ENCODE data around the gene POLDIP3.

Gene POLDIP3

DNA sequence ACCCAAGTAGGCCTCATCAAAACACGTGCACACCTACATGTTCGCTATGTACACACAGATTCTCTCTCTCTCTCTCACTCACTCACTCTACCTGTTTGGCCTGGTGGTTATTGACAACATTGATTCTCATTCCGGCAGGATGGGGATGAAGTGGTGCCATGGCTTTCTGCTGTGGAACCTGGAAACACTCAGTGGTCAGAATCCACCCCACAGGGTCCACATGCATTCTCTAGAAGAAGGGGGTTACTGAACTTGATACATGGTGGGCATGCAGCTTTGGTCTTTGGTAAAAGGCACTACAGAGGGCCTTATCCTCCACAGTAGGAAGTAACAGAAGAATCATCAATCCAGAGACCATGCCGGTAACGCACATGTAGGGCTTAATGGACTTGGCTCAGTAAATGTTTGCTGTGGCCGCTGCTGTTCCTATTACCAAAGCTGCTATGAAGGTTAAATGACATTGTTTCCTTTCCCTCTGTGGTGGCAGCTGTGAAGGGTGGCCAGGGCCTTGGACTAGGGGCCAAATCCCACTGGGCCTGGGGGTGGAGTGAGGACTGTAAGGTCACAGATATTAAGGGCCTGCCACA, 12.7 kb downstream of the POLDIP3 start:
- Histone ChIP-seq H3K79me2 (ENCODE audit: low read length) (peaks cover 74% of the 10 kb centered on the region), H3K9me2 (replicated peaks; ENCODE audit: insufficient read depth, low read length) (no peaks in the 10 kb centered on the region), H3K27me3 (replicated peaks; ENCODE audit: insufficient read depth, low read length) (no peaks in the 10 kb centered on the region), H3K9ac (ENCODE audit: low read length) (no peak overlapping the region), H2AFZ (ENCODE audit: low read length) (no peak overlapping the region), H3K36me3 (replicated peaks; ENCODE audit: insufficient read depth, low read length) (peaks cover 6% of the 10 kb centered on the region; the same call in 1 of the 2 replicates), H3K27ac (ENCODE audit: low read length) (no peak overlapping the region), H3F3A (ENCODE audit: insufficient read depth, low read length) (no peaks in the 10 kb centered on the region), H3K4me2 (ENCODE audit: low read depth, low read length) (no peak overlapping the region), H3K9me3 (replicated peaks; ENCODE audit: insufficient read depth, low read length) (no peaks in the 10 kb centered on the region), H3K4me1 (ENCODE audit: low read length) (no peaks in the 10 kb centered on the region), H3K4me3 (ENCODE audit: low read length) (no peak overlapping the region), H4K20me1 (ENCODE audit: insufficient read depth, low read length) (peaks cover 12% of the 10 kb centered on the region)
- no peak for DNase-seq
- no peak for TF ChIP-seq EZH2phosphoT487 (IDR thresholded peaks at IDR 0.05; ENCODE audit: low read length)
- TF ChIP-seq EZH2 (optimal IDR thresholded peaks at IDR 0.05; ENCODE audit: low read depth, low read length), result no peak
- no peak for TF ChIP-seq CTCF (IDR thresholded peaks at IDR 0.05; ENCODE audit: low read length)

- H3K9me3 ChIP-seq (replicated peaks; ENCODE audit: insufficient read depth, low read length), result no peaks in the 10 kb centered on the region
- peaks cover 23% of the 10 kb centered on the region for H3K36me3 ChIP-seq (replicated peaks; ENCODE audit: insufficient read depth, low read length)
- no peaks in the 10 kb centered on the region for H3K27me3 ChIP-seq (replicated peaks; ENCODE audit: insufficient read depth, low read length)
- H3K9me2 ChIP-seq (replicated peaks; ENCODE audit: insufficient read depth, low read length), result no peaks in the 10 kb centered on the region
- H3K4me2 ChIP-seq (ENCODE audit: low read depth, low read length), result no peak overlapping the region
- no peak overlapping the region for H2AFZ ChIP-seq (ENCODE audit: low read length)
- DNase-seq, result no peak
- peaks cover 31% of the 10 kb centered on the region for H3K79me2 ChIP-seq (ENCODE audit: low read length)
- no peaks in the 10 kb centered on the region; the same call in 1 of the 2 replicates for H4K20me1 ChIP-seq (ENCODE audit: insufficient read depth, low read length)
- H3K27ac ChIP-seq (ENCODE audit: low read length), result no peak overlapping the region
- H3K9ac ChIP-seq (ENCODE audit: low read length), result no peak overlapping the region
- H3F3A ChIP-seq (ENCODE audit: insufficient read depth, low read length), result no peaks in the 10 kb centered on the region
- H3K4me1 ChIP-seq (ENCODE audit: low read length), result no peaks in the 10 kb centered on the region
- TF ChIP-seq EZH2phosphoT487 (IDR thresholded peaks at IDR 0.05; ENCODE audit: low read length) (no peak), CTCF (IDR thresholded peaks at IDR 0.05; ENCODE audit: low read length) (no peak), EZH2 (optimal IDR thresholded peaks at IDR 0.05; ENCODE audit: low read depth, low read length) (no peak)
- H3K4me3 ChIP-seq (ENCODE audit: low read length), result no peak overlapping the region
Observed at GRCh38 chr22:42596863-42597530, 17.7 kb downstream of the POLDIP3 start.

GRCh38 chr22:42596336-42596735, 18.3 kb downstream of the POLDIP3 start:
- Histone ChIP-seq H3K9me3 (replicated peaks; ENCODE audit: insufficient read depth, low read length) (no peaks in the 10 kb centered on the region), H3K36me3 (replicated peaks; ENCODE audit: insufficient read depth, low read length) (peaks cover 20% of the 10 kb centered on the region), H3K27ac (ENCODE audit: low read length) (no peak overlapping the region), H2AFZ (ENCODE audit: low read length) (no peak overlapping the region), H4K20me1 (ENCODE audit: insufficient read depth, low read length) (no peaks in the 10 kb centered on the region), H3K27me3 (replicated peaks; ENCODE audit: insufficient read depth, low read length) (no peaks in the 10 kb centered on the region), H3F3A (ENCODE audit: insufficient read depth, low read length) (no peaks in the 10 kb centered on the region), H3K9ac (ENCODE audit: low read length) (no peak overlapping the region), H3K4me3 (ENCODE audit: low read length) (no peak overlapping the region), H3K79me2 (ENCODE audit: low read length) (peaks cover 27% of the 10 kb centered on the region), H3K4me1 (ENCODE audit: low read length) (no peaks in the 10 kb centered on the region), H3K9me2 (replicated peaks; ENCODE audit: insufficient read depth, low read length) (no peaks in the 10 kb centered on the region), H3K4me2 (ENCODE audit: low read depth, low read length) (no peak overlapping the region)
- DNase-seq, result no peak
- TF ChIP-seq EZH2phosphoT487 (IDR thresholded peaks at IDR 0.05; ENCODE audit: low read length), result no peak
- TF ChIP-seq CTCF (IDR thresholded peaks at IDR 0.05; ENCODE audit: low read length), result no peak
- TF ChIP-seq EZH2 (optimal IDR thresholded peaks at IDR 0.05; ENCODE audit: low read depth, low read length), result no peak

All from MM.1S (cell line).